Ovary (tissue), 9 donors: Measurements from ENCODE around the gene HINT3. TPM values are rescaled to one million over a fixed set of nuclear protein-coding genes. Genes with fewer than 3 reads are reported as not detected.

ENCODE experiments used
- DNase-seq, 5 donors: peaks; one replicate each; pipeline ENCODE4 v3.0.0-alpha.2; 2019 to 2020
- H3K27ac ChIP-seq, 2 donors: fragments of 200-600 bp; one replicate each; pipeline versions ENCODE4 v1.5.1 to v1.8.0; 2019 to 2022
- H3K27me3 ChIP-seq: fragments of 200-600 bp; one replicate; pipeline ENCODE4 v1.8.0; 2022
- H3K36me3 ChIP-seq: fragments of 200-600 bp; sonication (generic); one replicate; pipeline ENCODE4 v1.5.1; 2019
- H3K4me1 ChIP-seq: one replicate; pipeline ENCODE4 v1.8.1; 2013; ENCODE audit warnings: mild to moderate bottlenecking, moderate library complexity; ENCODE audit not compliant: insufficient read depth
- H3K4me3 ChIP-seq: fragments of 200-600 bp; sonication (generic); one replicate; pipeline ENCODE4 v1.5.1; 2017
- H3K9me3 ChIP-seq, 2 donors: fragments of 200-600 bp in 1 of 2; sonication (generic) in 1 of 2; one replicate each; pipeline versions ENCODE4 v1.5.1 to v1.8.1; 2013 to 2019; ENCODE audit warnings: mild to moderate bottlenecking in 1 of 2, moderate library complexity in 1 of 2
- CTCF ChIP-seq, 3 donors: fragments of 450-650 bp in 2 of 3; fragments of 200-600 bp in 1 of 3; IDR thresholded peaks; one replicate each; pipeline versions ENCODE4 v1.5.1 to v1.8.0; 2016 to 2022; ENCODE audit warnings: antibody characterized with exemption in 3 of 3, mild to moderate bottlenecking in 1 of 3
- EP300 ChIP-seq: sonication (generic); formaldehyde crosslinking; IDR thresholded peaks from one replicate; pipeline ENCODE4 v1.6.1; 2017; ENCODE audit warnings: antibody characterized with exemption
- POLR2A ChIP-seq: fragments of 450-650 bp; IDR thresholded peaks from one replicate; pipeline ENCODE4 v1.6.1; 2017; ENCODE audit warnings: antibody characterized with exemption, mild to moderate bottlenecking, moderate library complexity
- WGBS, 3 donors: extraction: QIAGEN DNeasy Blood & Tissue Kit in 1 of 3; methylation state at CpG; one replicate each; pipeline versions ENCODE4 v1.1.5 to v1.1.7; 2013 to 2017; 5-methylcytosine and 5-hydroxymethylcytosine counted together
- intact Hi-C, 4 donors: fragments of 100-400 bp; cut with DNase I; formaldehyde crosslinking; loops; one replicate each; pipeline versions ENCODE4 v1.11.0 to v1.15.1; 2022 to 2023
- polyA plus RNA-seq, 2 donors: library from polyadenylated mRNA; stranded (reverse); fragments of 200-250 nt in 1 of 2; fragments of 350-450 nt in 1 of 2; fragmentation: Illumina TruSeq in 1 of 2; extraction: RNeasy Lipid Tissue Mini Kit (QIAGEN cat#74804) in 1 of 2; gene quantifications; one replicate each; pipeline ENCODE4 v1.2.3, GENCODE V29; 2013 to 2014
- total RNA-seq, 7 donors: library from RNA; depleted of rRNA in 2 of 7; stranded (reverse); fragments of >200 nt in 2 of 7; fragmentation: NEBNext Ultra II Directional in 3 of 7; extraction: Animal tissue kit (Norgen Biotek cat#: 25700) in 3 of 7; gene quantifications; one replicate each; pipeline versions ENCODE4 v1.1.0 to v1.2.4, GENCODE V29; 2016 to 2023
- donor health status: DM: no; HTN: no; CAD: no; lungs with moderate emphysema.
- donor health status: DM: no; HTN: no; CAD: no.
- donor health status: Bipolar disorder and iron deficiency.
- donor health status: DM: yes; HTN: yes; CAD: no.
- donor health status: DM: no; HTN: no; CAD: no.
- donor health status: DM: yes; HTN: yes; CAD: no.

HINT3 gene
- total and polyA plus RNA-seq, 9 donors = 10.3 to 20.4 (median 18.0) TPM

DNA sequence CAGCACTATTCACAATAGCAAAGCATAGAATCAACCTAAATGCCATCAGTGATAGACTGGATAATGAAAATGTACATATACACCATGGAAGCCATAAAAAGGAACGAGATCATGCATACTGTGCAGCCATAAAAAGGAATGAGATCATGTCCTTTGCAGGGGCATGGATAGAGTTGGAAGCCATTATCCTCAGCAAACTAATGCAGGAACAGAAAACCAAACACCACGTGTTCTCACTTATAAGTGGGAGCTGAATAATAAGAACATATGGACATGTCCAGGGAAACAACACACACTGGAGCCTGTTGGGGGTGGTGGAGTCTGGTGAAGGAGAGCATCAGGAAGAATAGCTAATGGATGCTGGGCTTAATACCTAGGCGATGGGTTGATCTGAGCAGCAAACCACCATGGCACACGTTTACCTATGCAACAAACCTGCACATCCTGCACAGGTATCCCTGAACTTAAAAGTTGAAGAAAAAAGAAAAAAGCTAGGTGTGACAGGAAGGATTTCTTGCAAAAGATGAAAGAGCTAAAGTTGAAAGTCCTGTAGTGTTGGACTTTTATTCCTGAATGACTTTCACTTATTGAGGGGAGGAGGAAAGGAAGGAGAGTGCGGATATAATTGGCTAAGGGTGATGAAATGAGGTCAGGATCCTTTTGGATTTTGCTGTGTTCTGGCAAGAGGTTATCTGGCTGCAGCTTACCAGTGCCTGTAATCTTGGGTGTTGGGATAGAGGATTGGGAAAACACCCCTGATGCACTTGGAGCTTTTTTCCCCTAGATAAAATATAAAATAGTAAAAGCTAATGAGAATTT lies 38.3 kb downstream of the HINT3 start:
- Histone ChIP-seq H3K4me3 (no peak overlapping the region), H3K9me3 (no peaks in the 10 kb centered on the region), H3K4me1 (no peaks in the 10 kb centered on the region), H3K36me3 (no peaks in the 10 kb centered on the region), H3K27me3 (no peaks in the 10 kb centered on the region), H3K27ac (no peak overlapping the region)
- WGBS, 3 donors = 70 to 74% (median 73%) methylated on average over 5 of the region's 5 CpGs
- TF ChIP-seq POLR2A (no peak), EP300 (no peak), CTCF (IDR thresholded peaks at IDR 0.05) (no peak)
- intact Hi-C loops = no loop called here
- DNase-seq = no peak

DNA sequence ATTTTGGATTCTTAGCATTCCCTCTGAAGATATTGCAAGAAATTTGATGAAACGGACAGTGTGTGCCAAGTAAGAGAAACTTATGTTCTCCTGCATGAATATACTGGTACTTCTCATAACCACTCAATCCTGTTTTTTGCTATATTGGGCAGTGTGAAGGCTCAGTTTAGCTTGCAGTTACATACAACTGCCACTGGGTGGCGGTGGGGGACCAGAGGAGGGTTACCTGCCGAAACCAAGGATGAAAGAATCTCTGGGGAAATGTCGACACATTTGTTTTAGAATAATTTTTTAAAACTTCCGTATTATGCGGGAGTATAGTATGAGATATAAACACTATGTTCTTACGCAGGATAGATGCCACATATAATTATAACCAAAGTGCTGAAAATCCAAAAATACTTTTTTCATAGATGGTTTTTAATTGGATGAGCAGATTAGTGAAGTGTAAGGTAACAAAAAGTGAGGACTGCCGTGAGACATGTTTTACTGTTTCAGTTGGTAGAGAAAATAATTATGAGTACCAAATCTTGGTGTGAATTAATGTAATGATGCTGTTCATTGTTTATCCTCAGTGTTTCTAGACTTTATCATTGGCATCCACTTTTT lies 39.5 kb downstream of the HINT3 start:
- H3K27ac ChIP-seq = no peak overlapping the region
- TF ChIP-seq POLR2A = no peak
- no peak for TF ChIP-seq EP300
- TF ChIP-seq CTCF (IDR thresholded peaks at IDR 0.05) = peak; percentile 67 to 76 (median 68)
- no peaks in the 10 kb centered on the region for H3K9me3 ChIP-seq
- intact Hi-C loops = no loop called here
- H3K4me1 ChIP-seq = no peaks in the 10 kb centered on the region
- H3K27me3 ChIP-seq = no peaks in the 10 kb centered on the region
- WGBS, 3 donors = 4 to 6% (median 4%) methylated on average over 8 of the region's 8 CpGs
- peak; percentile 33 to 70 (median 62) for DNase-seq
- H3K36me3 ChIP-seq = no peaks in the 10 kb centered on the region
- no peak overlapping the region for H3K4me3 ChIP-seq

- Histone ChIP-seq H3K4me1 (no peaks in the 10 kb centered on the region), H3K36me3 (no peaks in the 10 kb centered on the region), H3K27ac (no peak overlapping the region), H3K27me3 (no peaks in the 10 kb centered on the region), H3K9me3 (no peaks in the 10 kb centered on the region), H3K4me3 (no peak overlapping the region)
- no peak for DNase-seq
- TF ChIP-seq CTCF (IDR thresholded peaks at IDR 0.05) (no peak), POLR2A (no peak), EP300 (no peak)
- 94 to 95% (median 95%) methylated on average over 8 of the region's 8 CpGs for WGBS, 3 donors
- intact Hi-C loops = no loop called here
Measured at GRCh38 chr6:126002755-126003679, 46.4 kb downstream of the HINT3 start.

DNA sequence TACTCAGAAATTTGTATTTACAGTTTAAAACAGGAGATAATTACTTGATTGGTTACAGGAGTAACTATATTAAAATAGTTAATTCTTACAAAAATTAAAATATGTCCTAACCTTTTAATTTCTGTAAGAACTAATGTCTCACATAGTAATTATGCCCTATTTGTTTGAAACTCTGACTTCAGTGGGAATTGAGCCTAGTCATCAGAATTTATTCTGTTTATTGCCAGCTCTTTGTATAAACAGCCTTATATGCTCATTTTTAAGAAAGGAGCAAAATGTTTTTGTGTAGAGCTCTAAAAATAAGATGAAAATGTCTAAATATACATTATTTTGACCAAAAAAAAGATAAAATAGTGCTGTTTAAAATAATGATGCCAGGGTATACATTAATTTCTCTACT lies 51.2 kb downstream of the HINT3 start:
- intact Hi-C loops = no loop called here
- no peaks in the 10 kb centered on the region for H3K9me3 ChIP-seq
- TF ChIP-seq EP300 (no peak), CTCF (IDR thresholded peaks at IDR 0.05) (no peak)

More for the DNA sequence above, 51.2 kb downstream of the HINT3 start:
- H3K27ac ChIP-seq = no peak overlapping the region
- H3K4me1 ChIP-seq = no peaks in the 10 kb centered on the region
- H3K4me3 ChIP-seq = no peak overlapping the region
- no peak for DNase-seq
- no peaks in the 10 kb centered on the region for H3K27me3 ChIP-seq
- no peaks in the 10 kb centered on the region for H3K36me3 ChIP-seq
